Tibial nerve (tissue), 4 donors: Measurements from ENCODE around the gene TAOK1. TPM values are rescaled to one million over a fixed set of nuclear protein-coding genes. Genes with fewer than 3 reads are reported as not detected.

Source experiments
- DNase-seq, 2 donors: peaks; one replicate each; pipeline ENCODE4 v3.0.0-alpha.2; 2019; ENCODE audit warnings: low spot score in 2 of 2
- H3K27ac ChIP-seq, 4 donors: fragments of 200-600 bp; sonication (generic) in 3 of 4; one replicate each; pipeline ENCODE4 v1.5.1; 2017 to 2019; ENCODE audit warnings: mild to moderate bottlenecking in 1 of 4
- H3K27me3 ChIP-seq, 2 donors: fragments of 200-600 bp; sonication (generic) in 1 of 2; one replicate each; pipeline versions ENCODE4 v1.5.1 to v1.6.0; 2017 to 2019
- H3K36me3 ChIP-seq, 3 donors: fragments of 200-600 bp; sonication (generic); one replicate each; pipeline ENCODE4 v1.5.1; 2018 to 2019
- H3K4me1 ChIP-seq, 4 donors: fragments of 200-600 bp; sonication (generic) in 3 of 4; one replicate each; pipeline ENCODE4 v1.5.1; 2017 to 2019
- H3K4me3 ChIP-seq, 4 donors: fragments of 200-600 bp; sonication (generic) in 3 of 4; one replicate each; pipeline ENCODE4 v1.5.1; 2017 to 2019; ENCODE audit warnings: mild to moderate bottlenecking in 1 of 4, moderate library complexity in 1 of 4
- H3K9me3 ChIP-seq, 4 donors: fragments of 200-600 bp; sonication (generic) in 3 of 4; one replicate each; pipeline ENCODE4 v1.5.1; 2017 to 2019
- EP300 ChIP-seq, 2 donors: sonication (generic); formaldehyde crosslinking; IDR thresholded peaks; one replicate each; pipeline ENCODE4 v1.6.1; 2017; ENCODE audit warnings: antibody characterized with exemption in 2 of 2, mild to moderate bottlenecking in 1 of 2
- POLR2A ChIP-seq, 2 donors: fragments of 450-650 bp; IDR thresholded peaks; one replicate each; pipeline ENCODE4 v1.6.1; 2017; ENCODE audit warnings: antibody characterized with exemption in 2 of 2, mild to moderate bottlenecking in 2 of 2, moderate library complexity in 2 of 2
- WGBS, 2 donors: methylation state at CpG; one replicate each; pipeline ENCODE4 v1.1.5; 2018; 5-methylcytosine and 5-hydroxymethylcytosine counted together
- total RNA-seq, 4 donors: library from RNA; depleted of rRNA; stranded (reverse); fragments of >200 nt; gene quantifications; one replicate each; pipeline ENCODE4 v1.1.0, GENCODE V29; 2016
- TF ChIP-seq, protein P1 (sequence below), 5 experiments: fragments of 200-600 bp in 3 of 5; fragments of 450-650 bp in 2 of 5; sonication (generic) in 3 of 5; IDR thresholded peaks; one replicate each; pipeline ENCODE4 v1.5.1; 2016 to 2019; ENCODE audit warnings: antibody characterized with exemption in 5 of 5, mild to moderate bottlenecking in 3 of 5, moderate library complexity in 2 of 5

TAOK1 gene
- total RNA-seq, 4 donors from 2014 or later, result 63.0 to 86.1 (median 73.7) TPM

DNA sequence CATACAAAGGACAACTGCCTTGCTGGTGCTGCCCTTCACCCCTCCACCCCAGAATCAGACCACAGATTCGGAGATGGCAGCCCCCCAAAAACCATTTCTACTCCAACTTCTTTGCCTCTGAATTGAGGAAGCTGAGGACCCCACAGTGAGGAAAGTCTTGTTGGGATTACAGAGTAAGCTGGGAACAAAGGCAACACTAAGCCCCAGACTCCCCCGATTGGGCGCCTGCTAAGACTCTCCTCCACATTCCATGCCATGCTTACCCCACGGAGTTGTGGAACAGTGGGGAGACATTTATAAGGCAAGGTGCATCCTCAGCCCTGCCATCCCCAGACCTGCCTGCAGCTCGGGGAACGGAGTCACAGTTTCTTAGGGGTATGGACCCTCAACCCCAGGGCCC, 197.4 kb downstream of the TAOK1 start:
- Histone ChIP-seq H3K27ac (peak overlapping the region; percentile 32 to 95 (median 86)), H3K36me3 (peaks cover 0 to 7% (median 0%) of the 10 kb centered on the region in 3 donors), H3K9me3 (no peaks in the 10 kb centered on the region), H3K4me3 (peak overlapping the region; percentile 81 to 97 (median 92)), H3K27me3 (no peaks in the 10 kb centered on the region), H3K4me1 (peaks cover 0 to 91% (median 68%) of the 10 kb centered on the region in 4 donors)
- no peak for TF ChIP-seq EP300 (IDR thresholded peaks at IDR 0.05)
- TF ChIP-seq, protein P1, sequence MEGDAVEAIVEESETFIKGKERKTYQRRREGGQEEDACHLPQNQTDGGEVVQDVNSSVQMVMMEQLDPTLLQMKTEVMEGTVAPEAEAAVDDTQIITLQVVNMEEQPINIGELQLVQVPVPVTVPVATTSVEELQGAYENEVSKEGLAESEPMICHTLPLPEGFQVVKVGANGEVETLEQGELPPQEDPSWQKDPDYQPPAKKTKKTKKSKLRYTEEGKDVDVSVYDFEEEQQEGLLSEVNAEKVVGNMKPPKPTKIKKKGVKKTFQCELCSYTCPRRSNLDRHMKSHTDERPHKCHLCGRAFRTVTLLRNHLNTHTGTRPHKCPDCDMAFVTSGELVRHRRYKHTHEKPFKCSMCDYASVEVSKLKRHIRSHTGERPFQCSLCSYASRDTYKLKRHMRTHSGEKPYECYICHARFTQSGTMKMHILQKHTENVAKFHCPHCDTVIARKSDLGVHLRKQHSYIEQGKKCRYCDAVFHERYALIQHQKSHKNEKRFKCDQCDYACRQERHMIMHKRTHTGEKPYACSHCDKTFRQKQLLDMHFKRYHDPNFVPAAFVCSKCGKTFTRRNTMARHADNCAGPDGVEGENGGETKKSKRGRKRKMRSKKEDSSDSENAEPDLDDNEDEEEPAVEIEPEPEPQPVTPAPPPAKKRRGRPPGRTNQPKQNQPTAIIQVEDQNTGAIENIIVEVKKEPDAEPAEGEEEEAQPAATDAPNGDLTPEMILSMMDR (IDR thresholded peaks at IDR 0.05), result no peak
- TF ChIP-seq POLR2A (IDR thresholded peaks at IDR 0.05), result no peak
- 44 to 51% methylated on average over 6 of the region's 6 CpGs for WGBS, 2 donors
- no peak for DNase-seq

- peaks cover 0 to 2% (median 0%) of the 10 kb centered on the region in 3 donors for H3K36me3 ChIP-seq
- H3K27ac ChIP-seq, result peak overlapping the region; percentile 80 to 95 (median 88)
- no peaks in the 10 kb centered on the region for H3K27me3 ChIP-seq
- H3K9me3 ChIP-seq, result no peaks in the 10 kb centered on the region
- 8 to 16% methylated on average over 5 to 8 of the region's 8 CpGs for WGBS, 2 donors
- H3K4me3 ChIP-seq, result peak overlapping the region; percentile 81 to 97 (median 92)
- H3K4me1 ChIP-seq, result peaks cover 0 to 90% (median 69%) of the 10 kb centered on the region in 4 donors
- TF ChIP-seq EP300 (IDR thresholded peaks at IDR 0.05) (no peak), POLR2A (IDR thresholded peaks at IDR 0.05) (no peak)
- TF ChIP-seq, protein P1 (IDR thresholded peaks at IDR 0.05), result no peak
- no peak for DNase-seq
Measured at GRCh38 chr17:29588017-29588561, 197.9 kb downstream of the TAOK1 start.

- no peaks in the 10 kb centered on the region for H3K36me3 ChIP-seq
- H3K9me3 ChIP-seq, result no peaks in the 10 kb centered on the region
- 0 to 1% methylated on average over 27 to 47 of the region's 72 CpGs for WGBS, 2 donors
- peak overlapping the region; percentile 80 to 95 (median 88) for H3K27ac ChIP-seq
- no peaks in the 10 kb centered on the region for H3K27me3 ChIP-seq
- TF ChIP-seq, protein P1 (IDR thresholded peaks at IDR 0.05), result no peak
- peak in 1 of 2 donors; percentile 30 for TF ChIP-seq EP300 (IDR thresholded peaks at IDR 0.05)
- no peak for DNase-seq
- peaks cover 0 to 84% (median 67%) of the 10 kb centered on the region in 4 donors for H3K4me1 ChIP-seq
- H3K4me3 ChIP-seq, result peak overlapping the region; percentile 81 to 97 (median 92)
Measured at GRCh38 chr17:29588562-29589411, 198.6 kb downstream of the TAOK1 start.

DNA sequence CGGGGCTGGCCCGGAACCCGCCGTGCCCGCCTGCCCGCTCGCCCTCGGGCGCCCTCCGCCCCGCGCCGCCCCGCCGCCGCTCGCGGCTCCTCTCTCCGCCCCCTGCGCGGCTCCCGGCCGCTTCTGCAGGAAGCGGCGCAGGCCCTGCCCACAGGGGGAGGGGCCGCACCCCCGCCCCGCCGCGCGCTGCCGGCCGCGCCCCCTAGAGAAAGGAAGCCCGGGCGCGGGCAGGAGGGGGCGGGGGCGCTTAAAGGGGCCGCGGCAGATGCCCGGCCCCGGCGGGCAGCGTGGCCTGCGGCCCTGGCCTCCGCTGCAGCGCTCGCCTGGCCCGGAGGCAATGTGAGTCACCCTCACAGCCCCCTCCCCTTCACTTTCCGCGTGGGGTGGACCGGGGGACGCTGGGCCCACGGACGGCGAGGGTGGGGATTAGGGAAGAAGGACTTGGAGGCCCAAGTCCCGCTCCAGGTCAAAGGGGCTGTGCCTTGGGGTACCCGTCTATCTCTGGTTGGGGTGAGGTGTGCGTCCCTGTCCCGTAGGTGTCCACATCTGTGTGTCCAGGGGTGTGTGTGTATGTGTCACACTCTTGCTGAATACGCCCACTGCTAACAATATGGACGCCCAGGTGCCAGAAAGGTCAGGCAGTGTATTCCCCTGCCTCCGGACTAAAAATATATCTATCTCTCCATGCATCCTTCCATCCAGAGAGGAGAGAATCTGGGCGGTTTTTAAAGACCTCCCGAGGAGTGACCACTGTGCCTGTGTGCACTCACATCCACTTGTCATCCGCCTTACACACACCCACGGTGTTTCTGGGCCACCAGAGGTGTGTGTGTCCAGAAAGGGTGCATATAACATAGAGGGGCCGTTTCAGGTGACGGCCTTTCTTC, 199.6 kb downstream of the TAOK1 start, which contains the start of gene GIT1:
Gene GIT1, minus strand, starts transcription at position 125 of the 887 bp plus-strand sequence. CDS start 270 bp downstream, outside the sequence.
- WGBS, 2 donors, result 2 to 9% methylated on average over 19 to 42 of the region's 70 CpGs
- Histone ChIP-seq H3K4me1 (peaks cover 0 to 84% (median 67%) of the 10 kb centered on the region in 4 donors), H3K36me3 (no peaks in the 10 kb centered on the region), H3K4me3 (peak within 1 kb of the TSS; percentile 81 to 97 (median 92)), H3K9me3 (no peaks in the 10 kb centered on the region), H3K27me3 (no peaks in the 10 kb centered on the region), H3K27ac (peak within 1 kb of the TSS; percentile 84 to 97 (median 92))
- TF ChIP-seq, protein P1 (IDR thresholded peaks at IDR 0.05), result peak in 3 of 5 experiments; percentile 15 to 60 (median 15)
- peak in 1 of 2 donors; percentile 31 for TF ChIP-seq EP300 (IDR thresholded peaks at IDR 0.05)
- peak; percentile 87 for TF ChIP-seq POLR2A (IDR thresholded peaks at IDR 0.05)
- peak; percentile 69 to 77 for DNase-seq
